ENCODE results near the gene TMPRSS12.

GRCh38 chr12:50882563-50882962, 39.8 kb downstream of the TMPRSS12 start:
- TF ChIP-seq CTCF (IDR thresholded peaks at IDR 0.05) (no peak), POLR2A (IDR thresholded peaks at IDR 0.05) (no peak)
